DMS114 treated with DMSO at 0.1 percent for 48 hours (cell line): ENCODE results near the gene LBR.
"Not testable (repeated sequence)": the region's sequence is repeated elsewhere in the genome, so short reads cannot be mapped to it uniquely, and the experiment has no call there.

Experiments used
- DNase-seq: peaks from one replicate; lab custom pipeline; 2025; ENCODE audit not compliant: unreplicated experiment; lab: John Stamatoyannopoulos, UW

LBR gene

GRCh38 chr1:225427235-225428067 lies at the start of gene LBR:
LBR (minus strand) TSS chr1:225428038; CDS start chr1:225424075, 3,963 bp downstream.
- no peak for DNase-seq

GRCh38 chr1:225477296-225477911 lies 49.6 kb upstream of the LBR start:
- no peak for DNase-seq

- no peak for DNase-seq
Measured at GRCh38 chr1:225476538-225476988, 48.7 kb upstream of the LBR start.

- no peak for DNase-seq
Measured at GRCh38 chr1:225476100-225476511, 48.3 kb upstream of the LBR start.

- DNase-seq, result peak; percentile 42
Measured at GRCh38 chr1:225474986-225475820, 47.4 kb upstream of the LBR start.

- DNase-seq, result no peak
Measured at GRCh38 chr1:225474439-225474985, 46.7 kb upstream of the LBR start.

- not testable (repeated sequence) for DNase-seq
Measured at GRCh38 chr1:225473676-225474438, 46.0 kb upstream of the LBR start.

- not testable (repeated sequence) for DNase-seq
Measured at GRCh38 chr1:225473266-225473665, 45.4 kb upstream of the LBR start.

- no peak for DNase-seq
Measured at GRCh38 chr1:225471453-225472301, 43.8 kb upstream of the LBR start.

GRCh38 chr1:225471109-225471452 lies 43.2 kb upstream of the LBR start:
- no peak for DNase-seq

- DNase-seq, result no peak
Measured at GRCh38 chr1:225470211-225471108, 42.6 kb upstream of the LBR start.

- DNase-seq, result no peak
Measured at GRCh38 chr1:225469051-225469450, 41.2 kb upstream of the LBR start.

GRCh38 chr1:225468270-225469020 lies 40.6 kb upstream of the LBR start:
- DNase-seq, result no peak

GRCh38 chr1:225467193-225468020 lies 39.6 kb upstream of the LBR start:
- DNase-seq, result no peak

- DNase-seq, result no peak
Measured at GRCh38 chr1:225466848-225467192, 39.0 kb upstream of the LBR start.

GRCh38 chr1:225465793-225466517 lies 38.1 kb upstream of the LBR start:
- no peak for DNase-seq
